ENCODE results near the gene MPHOSPH9. TPM values are rescaled to one million over a fixed set of nuclear protein-coding genes. Genes with fewer than 3 reads are reported as not detected.
A peak's percentile ranks its signal among the peaks of the same experiment; 100 is the strongest.

MPHOSPH9 gene
- total RNA-seq, 2 experiments from 2014 or later: 94.0 to 128 TPM

DNA sequence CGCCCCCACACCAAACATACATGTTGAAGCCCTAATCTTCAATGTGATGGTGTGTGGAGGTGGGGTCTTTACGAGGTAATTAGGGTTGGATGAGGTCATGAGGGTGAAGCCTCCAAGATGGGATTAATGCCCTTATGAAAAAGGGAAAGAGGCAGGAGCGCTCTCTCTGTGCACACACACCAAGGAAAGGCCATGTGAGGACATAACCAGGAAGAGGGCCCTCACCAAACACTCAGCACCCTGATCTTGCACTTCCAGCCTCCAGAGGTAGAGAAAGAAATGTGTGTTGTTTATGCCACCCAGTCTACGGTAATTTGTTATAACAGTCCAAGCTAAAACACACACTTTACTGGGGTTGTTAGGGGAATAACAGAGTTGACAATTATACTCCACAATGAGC lies 67.4 kb downstream of the MPHOSPH9 start:
- Mint-ChIP-seq H3K36me3 (ENCODE audit: low read depth) (peaks cover 34% of the 10 kb centered on the region), H3K4me3 (no peak overlapping the region), H3K9me3 (ENCODE audit: low read depth) (no peaks in the 10 kb centered on the region), H3K4me1 (peaks cover 9% of the 10 kb centered on the region), H3K27me3 (no peaks in the 10 kb centered on the region), H3K27ac (no peak overlapping the region)
- ATAC-seq: no peak
- CTCF ChIA-PET: interaction anchor here (2.0 kb wide), 1 partner anchor 11 kb away, joined by 7 read pairs; no protein-coding TSS in a partner anchor
- no peak for DNase-seq
- POLR2A ChIA-PET: interaction anchor here (0.6 kb wide), 1 partner anchor 43 kb away, joined by 8 read pairs; no protein-coding TSS in a partner anchor
- intact Hi-C loops (cut with DNase I, micrococcal nuclease): no loop called here

DNA sequence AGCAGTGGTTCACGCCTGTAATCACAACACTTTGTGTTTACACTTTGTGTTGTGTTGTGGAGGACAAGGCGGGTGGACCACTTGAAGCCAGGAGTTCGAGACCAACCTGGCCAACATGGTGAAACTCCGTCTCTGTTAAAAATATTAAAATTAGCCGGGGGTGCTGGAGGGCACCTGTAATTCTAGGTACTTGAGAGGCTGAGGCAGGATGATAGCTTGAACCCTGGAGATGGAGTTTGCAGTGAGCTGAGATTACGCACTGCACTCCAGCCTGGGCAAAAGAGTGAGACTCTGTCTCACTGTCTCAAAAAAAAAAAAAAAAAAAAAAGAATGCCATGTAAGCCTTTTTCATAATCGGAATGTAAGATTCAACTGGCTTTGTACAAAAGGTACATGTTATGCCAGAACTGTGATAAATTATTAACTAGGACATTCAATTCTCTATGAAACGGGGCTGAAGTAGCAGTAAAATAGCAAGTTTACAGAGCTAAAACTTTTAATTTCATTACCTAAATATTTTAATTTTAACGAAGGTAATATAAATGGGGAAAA lies 68.2 kb downstream of the MPHOSPH9 start:
- H3K36me3 Mint-ChIP-seq (ENCODE audit: low read depth): peaks cover 38% of the 10 kb centered on the region
- H3K9me3 Mint-ChIP-seq (ENCODE audit: low read depth): no peaks in the 10 kb centered on the region
- peaks cover 9% of the 10 kb centered on the region for H3K4me1 Mint-ChIP-seq
- ChIA-PET CTCF (interaction anchor here (2.0 kb wide), 1 partner anchor 12 kb away, joined by 7 read pairs; no protein-coding TSS in a partner anchor), POLR2A (no interaction called here)
- no peak for DNase-seq
- no peak for ATAC-seq
- no peaks in the 10 kb centered on the region for H3K27me3 Mint-ChIP-seq
- intact Hi-C loops (cut with DNase I, micrococcal nuclease): no loop called here
- H3K27ac Mint-ChIP-seq: no peak overlapping the region
- H3K4me3 Mint-ChIP-seq: no peak overlapping the region

GRCh38 chr12:123164222-123164621 lies 68.7 kb downstream of the MPHOSPH9 start:
- H3K9me3 Mint-ChIP-seq (ENCODE audit: low read depth): no peaks in the 10 kb centered on the region
- no peak overlapping the region for H3K27ac Mint-ChIP-seq
- H3K4me3 Mint-ChIP-seq: no peak overlapping the region
- peaks cover 9% of the 10 kb centered on the region for H3K4me1 Mint-ChIP-seq
- intact Hi-C loops (cut with DNase I, micrococcal nuclease): no loop called here
- CTCF ChIA-PET: interaction anchor here (1.0 kb wide), 1 partner anchor 36 kb away, joined by 3 read pairs; no protein-coding TSS in a partner anchor
- DNase-seq (no peak), ATAC-seq (no peak)
- H3K36me3 Mint-ChIP-seq (ENCODE audit: low read depth): peaks cover 39% of the 10 kb centered on the region
- POLR2A ChIA-PET: no interaction called here
- no peaks in the 10 kb centered on the region for H3K27me3 Mint-ChIP-seq

GRCh38 chr12:123163227-123163626 lies 69.7 kb downstream of the MPHOSPH9 start:
- Mint-ChIP-seq H3K36me3 (ENCODE audit: low read depth) (peaks cover 35% of the 10 kb centered on the region), H3K27ac (no peak overlapping the region), H3K4me3 (no peak overlapping the region), H3K27me3 (no peaks in the 10 kb centered on the region), H3K9me3 (ENCODE audit: low read depth) (no peaks in the 10 kb centered on the region), H3K4me1 (peaks cover 5% of the 10 kb centered on the region)
- intact Hi-C loops (cut with DNase I, micrococcal nuclease): no loop called here
- CTCF ChIA-PET: no interaction called here
- ATAC-seq (no peak), DNase-seq (no peak)
- POLR2A ChIA-PET: no interaction called here

GRCh38 chr12:123160801-123161487 lies 72.0 kb downstream of the MPHOSPH9 start:
- H3K27ac Mint-ChIP-seq: no peak overlapping the region
- peaks cover 31% of the 10 kb centered on the region for H3K36me3 Mint-ChIP-seq (ENCODE audit: low read depth)
- H3K9me3 Mint-ChIP-seq (ENCODE audit: low read depth): no peaks in the 10 kb centered on the region
- intact Hi-C loops (cut with DNase I, micrococcal nuclease): no loop called here
- peaks cover 2% of the 10 kb centered on the region for H3K4me1 Mint-ChIP-seq
- ATAC-seq: no peak
- POLR2A ChIA-PET: interaction anchor here (0.7 kb wide), 1 partner anchor 107 kb away, joined by 5 read pairs; no protein-coding TSS in a partner anchor
- CTCF ChIA-PET: interaction anchor here (0.9 to 2.7 kb wide), 3 partner anchors 10 to 91 kb away, joined by 3 to 11 read pairs (median 3); partner anchors contain the start of gene PITPNM2
- H3K4me3 Mint-ChIP-seq: no peak overlapping the region
- no peaks in the 10 kb centered on the region for H3K27me3 Mint-ChIP-seq
- no peak for DNase-seq

- Mint-ChIP-seq H3K4me3 (no peak overlapping the region), H3K36me3 (ENCODE audit: low read depth) (peaks cover 18% of the 10 kb centered on the region), H3K27ac (no peak overlapping the region), H3K4me1 (peaks cover 21% of the 10 kb centered on the region), H3K27me3 (no peaks in the 10 kb centered on the region), H3K9me3 (ENCODE audit: low read depth) (no peaks in the 10 kb centered on the region)
- ChIA-PET CTCF (interaction anchor here (0.6 to 2.0 kb wide), 3 partner anchors 84 to 323 kb away, joined by 3 to 9 read pairs (median 4); no protein-coding TSS in a partner anchor), POLR2A (interaction anchor here (0.6 to 0.7 kb wide), 2 partner anchors 33 to 39 kb away, joined by 4 to 8 read pairs; no protein-coding TSS in a partner anchor)
- no peak for DNase-seq
- ATAC-seq: no peak
- intact Hi-C loops (cut with DNase I, micrococcal nuclease): loop anchor here in 1 of 2 experiments (5.0 kb wide), 3 partner anchors 78 to 172 kb away; partner anchors contain the start of genes ARL6IP4, MPHOSPH9 and MTRFR
These were observed 79.0 kb downstream of the MPHOSPH9 start for GRCh38 chr12:123153906-123154305.

GRCh38 chr12:123152833-123153232 lies 80.1 kb downstream of the MPHOSPH9 start:
- peaks cover 18% of the 10 kb centered on the region for H3K36me3 Mint-ChIP-seq (ENCODE audit: low read depth)
- ATAC-seq (no peak), DNase-seq (no peak)
- no peak overlapping the region for H3K27ac Mint-ChIP-seq
- no peaks in the 10 kb centered on the region for H3K27me3 Mint-ChIP-seq
- H3K4me3 Mint-ChIP-seq: no peak overlapping the region
- peaks cover 26% of the 10 kb centered on the region for H3K4me1 Mint-ChIP-seq
- intact Hi-C loops (cut with DNase I, micrococcal nuclease): loop anchor here in 1 of 2 experiments (5.0 kb wide), 3 partner anchors 79 to 171 kb away; partner anchors contain the start of genes ARL6IP4, MPHOSPH9 and MTRFR
- ChIA-PET CTCF (interaction anchor here (0.6 to 2.3 kb wide), 3 partner anchors 85 to 1562 kb away, joined by 3 to 9 read pairs (median 5); no protein-coding TSS in a partner anchor), POLR2A (interaction anchor here (0.6 kb wide), 1 partner anchor 56 kb away, joined by 3 read pairs; no protein-coding TSS in a partner anchor)
- no peaks in the 10 kb centered on the region for H3K9me3 Mint-ChIP-seq (ENCODE audit: low read depth)

GRCh38 chr12:123151457-123152454 lies 81.2 kb downstream of the MPHOSPH9 start:
- CTCF ChIA-PET: interaction anchor here (0.6 to 2.3 kb wide), 7 partner anchors 10 to 1553 kb away, joined by 3 to 11 read pairs (median 5); no protein-coding TSS in a partner anchor
- intact Hi-C loops (cut with DNase I, micrococcal nuclease): loop anchor here (1.0 to 5.0 kb wide), 10 partner anchors 31 to 177 kb away; partner anchors contain the start of genes MPHOSPH9 (in 2 of the 2), MTRFR (in 2 of the 2), ARL6IP4 (in 1 of the 2) and OGFOD2 (in 1 of the 2)
- peaks cover 28% of the 10 kb centered on the region for H3K4me1 Mint-ChIP-seq
- peak overlapping the region; percentile 85 for H3K27ac Mint-ChIP-seq
- DNase-seq: peak; percentile 26
- H3K36me3 Mint-ChIP-seq (ENCODE audit: low read depth): peaks cover 18% of the 10 kb centered on the region
- H3K27me3 Mint-ChIP-seq: no peaks in the 10 kb centered on the region
- ATAC-seq: peak; percentile 20
- H3K9me3 Mint-ChIP-seq (ENCODE audit: low read depth): no peaks in the 10 kb centered on the region
- POLR2A ChIA-PET: interaction anchor here (0.5 to 0.6 kb wide), 2 partner anchors 211 to 625 kb away, joined by 3 read pairs; partner anchors contain the start of genes KNTC1 and RSRC2
- H3K4me3 Mint-ChIP-seq: peak overlapping the region; percentile 73

GRCh38 chr12:123150744-123151456 lies 82.0 kb downstream of the MPHOSPH9 start, which contains the start of gene PITPNM2:
TSS of gene PITPNM2 (minus strand) at chr12:123151090. CDS start at chr12:123034590, 116,500 bp downstream.
- ChIA-PET CTCF (interaction anchor here (0.6 to 1.9 kb wide), 9 partner anchors 10 to 1554 kb away, joined by 3 to 11 read pairs (median 3); no protein-coding TSS in a partner anchor), POLR2A (interaction anchor here (0.6 kb wide), 2 partner anchors 212 to 371 kb away, joined by 3 to 4 read pairs; no protein-coding TSS in a partner anchor)
- Mint-ChIP-seq H3K4me1 (peaks cover 28% of the 10 kb centered on the region), H3K27ac (peak within 1 kb of the TSS; percentile 85), H3K4me3 (peak within 1 kb of the TSS; percentile 74), H3K36me3 (ENCODE audit: low read depth) (peaks cover 18% of the 10 kb centered on the region), H3K9me3 (ENCODE audit: low read depth) (no peaks in the 10 kb centered on the region), H3K27me3 (no peaks in the 10 kb centered on the region)
- intact Hi-C loops (cut with DNase I, micrococcal nuclease): loop anchor here (1.0 to 5.0 kb wide), 10 partner anchors 30 to 176 kb away; partner anchors contain the start of genes MPHOSPH9 (in 2 of the 2), MTRFR (in 2 of the 2), ARL6IP4 (in 1 of the 2) and OGFOD2 (in 1 of the 2)
- DNase-seq (peak; percentile 73), ATAC-seq (peak; percentile 84)
